HepG2 (cell line): ENCODE results near the gene FXYD5. TPM values are rescaled to one million over a fixed set of nuclear protein-coding genes. Genes with fewer than 3 reads are reported as not detected.

Experiments
- AHR ChIP-seq: IDR thresholded peaks from 2 replicates; pipeline ENCODE4 v1.6.1; 2018; ENCODE audit warnings: missing genetic modification reagents, missing compliant biosample characterization
- ETS1 ChIP-seq: sonication (generic); formaldehyde crosslinking; IDR thresholded peaks from 2 replicates; pipeline ENCODE4 v1.4.0; 2020; ENCODE audit warnings: missing genetic modification reagents
- HDAC1 ChIP-seq: sonication (generic); formaldehyde crosslinking; IDR thresholded peaks from 2 replicates; pipeline ENCODE4 v1.5.1; 2020; ENCODE audit warnings: mild to moderate bottlenecking, missing genetic modification reagents
- HDAC2 ChIP-seq: sonication (generic); formaldehyde crosslinking; IDR thresholded peaks from 2 replicates; pipeline ENCODE4 v1.4.0; 2020; ENCODE audit warnings: missing genetic modification reagents
- KLF9 ChIP-seq: IDR thresholded peaks from 2 replicates; pipeline ENCODE4 v1.6.1; 2016; ENCODE audit warnings: low read depth
- KMT2A ChIP-seq: sonication (generic); formaldehyde crosslinking; IDR thresholded peaks from 2 replicates; pipeline ENCODE4 v1.4.0; 2020; ENCODE audit warnings: missing genetic modification reagents
- NFKB2 ChIP-seq: sonication (generic); formaldehyde crosslinking; IDR thresholded peaks from 2 replicates; pipeline ENCODE4 v1.4.0; 2020; ENCODE audit warnings: missing genetic modification reagents, borderline replicate concordance
- NR2C2 ChIP-seq: sonication (generic); formaldehyde crosslinking; IDR thresholded peaks from 2 replicates; pipeline ENCODE4 v1.4.0; 2020; ENCODE audit warnings: missing genetic modification reagents, mild to moderate bottlenecking, moderate library complexity, borderline replicate concordance
- PHF5A ChIP-seq: IDR thresholded peaks from one replicate; pipeline ENCODE4 v1.6.1; 2018; ENCODE audit warnings: low read depth, missing genetic modification reagents; ENCODE audit not compliant: unreplicated experiment
- POLR2AphosphoS5 ChIP-seq: IDR thresholded peaks from 2 replicates; pipeline ENCODE4 v1.6.1; 2012; ENCODE audit warnings: low read depth, low read length
- RBAK ChIP-seq: sonication (generic); formaldehyde crosslinking; IDR thresholded peaks from 2 replicates; pipeline ENCODE4 v1.5.1; 2020; ENCODE audit warnings: mild to moderate bottlenecking, missing genetic modification reagents
- ZBTB4 ChIP-seq: sonication (generic); formaldehyde crosslinking; IDR thresholded peaks from 2 replicates; pipeline ENCODE4 v1.4.0; 2020; ENCODE audit warnings: missing genetic modification reagents, mild to moderate bottlenecking, borderline replicate concordance
- ZFP90 ChIP-seq: sonication (generic); formaldehyde crosslinking; IDR thresholded peaks from 2 replicates; pipeline ENCODE4 v1.8.0; 2022; ENCODE audit warnings: missing genetic modification reagents, mild to moderate bottlenecking, inconsistent platforms, borderline replicate concordance
- ZNF234 ChIP-seq: sonication (generic); formaldehyde crosslinking; conservative IDR thresholded peaks from 2 replicates; pipeline ENCODE4 v1.5.1; 2020; ENCODE audit warnings: mild to moderate bottlenecking, missing genetic modification reagents
- ZNF329 ChIP-seq: sonication (generic); formaldehyde crosslinking; IDR thresholded peaks from 2 replicates; pipeline ENCODE4 v1.9.0; 2021; ENCODE audit warnings: low read depth, mild to moderate bottlenecking, missing genetic modification reagents
- ZNF33B ChIP-seq: sonication (generic); formaldehyde crosslinking; IDR thresholded peaks from 2 replicates; pipeline ENCODE4 v1.5.1; 2020; ENCODE audit warnings: mild to moderate bottlenecking, missing genetic modification reagents
- polyA plus RNA-seq, 8 experiments: library from polyadenylated mRNA; depleted of rRNA in 3 of 8; stranded (reverse) in 7 of 8; unstranded in 1 of 8; fragments of >200 nt; fragmentation: Illumina TruSeq in 4 of 8; extraction: Trizol in 4 of 8; gene quantifications; 2 replicates each; pipeline versions ENCODE4 v1.2.1 to v1.2.3, GENCODE V29; 2011 to 2016; ENCODE audit warnings: low read depth in 4 of 8, missing spikeins in 1 of 8, mixed read lengths in 1 of 8; ENCODE audit not compliant: insufficient read depth in 1 of 8
- total RNA-seq, 5 experiments: library from RNA; depleted of rRNA; stranded (reverse); fragments of >200 nt; fragmentation: Illumina TruSeq; extraction: Trizol; gene quantifications; 2 replicates each; pipeline ENCODE4 v1.2.3, GENCODE V29; 2016; ENCODE audit warnings: low read depth in 1 of 5
- TF ChIP-seq, protein P1 (sequence below): sonication (generic); formaldehyde crosslinking; IDR thresholded peaks from 2 replicates; pipeline ENCODE4 v1.5.0; 2020; ENCODE audit warnings: mild to moderate bottlenecking, missing genetic modification reagents
- TF ChIP-seq, protein P2 (sequence below): sonication (generic); formaldehyde crosslinking; IDR thresholded peaks from 2 replicates; pipeline ENCODE4 v1.4.0; 2020; ENCODE audit warnings: missing genetic modification reagents, mild to moderate bottlenecking, borderline replicate concordance
- TF ChIP-seq, protein P3 (sequence below): sonication (generic); formaldehyde crosslinking; IDR thresholded peaks from 2 replicates; pipeline ENCODE4 v1.4.0; 2020; ENCODE audit warnings: missing genetic modification reagents

The FXYD5 gene
- total and polyA plus RNA-seq, 2 of the 13 experiments (the other 11 are each of a cell fraction or from before 2014, with no cell fraction given) = 0.65 TPM; not detected in 1

DNA sequence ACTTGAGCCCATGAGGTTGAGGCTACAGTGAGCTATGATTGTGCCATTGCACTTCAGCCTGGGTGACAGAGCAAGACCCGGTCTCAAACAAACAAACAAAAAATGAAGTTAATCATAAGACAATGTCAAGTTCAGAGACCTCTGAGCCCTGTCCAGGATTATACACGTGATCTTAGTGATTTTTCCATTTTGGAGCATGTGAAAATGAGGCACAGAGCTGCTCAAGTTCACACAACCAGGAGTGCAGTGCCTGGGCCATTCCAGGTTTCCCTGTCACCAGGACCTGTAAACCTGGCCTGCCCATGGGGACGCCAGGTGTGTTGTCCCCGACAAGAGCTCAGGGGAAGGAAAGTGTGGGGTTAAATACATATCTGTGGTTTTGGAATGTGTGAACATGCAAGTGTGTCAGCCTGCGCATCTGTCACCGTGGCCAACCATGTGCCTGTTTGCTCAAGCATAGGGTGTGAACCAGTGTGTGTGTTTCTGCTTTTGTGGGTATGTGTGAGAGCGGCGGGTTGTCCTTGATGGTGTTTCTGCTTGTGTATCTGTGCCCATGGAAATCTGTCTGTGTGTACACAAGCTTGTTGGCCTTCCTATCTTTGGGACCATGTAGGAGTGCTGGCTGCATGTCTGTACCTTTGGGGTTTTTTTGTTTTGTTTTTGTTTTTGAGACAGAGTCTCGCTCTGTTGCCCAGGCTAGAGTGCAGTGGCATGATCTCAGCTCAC, 17.4 kb upstream of the FXYD5 start (continued):
- TF ChIP-seq ZNF329 (CRISPR knock-in tag) = no peak
- TF ChIP-seq, protein P1, sequence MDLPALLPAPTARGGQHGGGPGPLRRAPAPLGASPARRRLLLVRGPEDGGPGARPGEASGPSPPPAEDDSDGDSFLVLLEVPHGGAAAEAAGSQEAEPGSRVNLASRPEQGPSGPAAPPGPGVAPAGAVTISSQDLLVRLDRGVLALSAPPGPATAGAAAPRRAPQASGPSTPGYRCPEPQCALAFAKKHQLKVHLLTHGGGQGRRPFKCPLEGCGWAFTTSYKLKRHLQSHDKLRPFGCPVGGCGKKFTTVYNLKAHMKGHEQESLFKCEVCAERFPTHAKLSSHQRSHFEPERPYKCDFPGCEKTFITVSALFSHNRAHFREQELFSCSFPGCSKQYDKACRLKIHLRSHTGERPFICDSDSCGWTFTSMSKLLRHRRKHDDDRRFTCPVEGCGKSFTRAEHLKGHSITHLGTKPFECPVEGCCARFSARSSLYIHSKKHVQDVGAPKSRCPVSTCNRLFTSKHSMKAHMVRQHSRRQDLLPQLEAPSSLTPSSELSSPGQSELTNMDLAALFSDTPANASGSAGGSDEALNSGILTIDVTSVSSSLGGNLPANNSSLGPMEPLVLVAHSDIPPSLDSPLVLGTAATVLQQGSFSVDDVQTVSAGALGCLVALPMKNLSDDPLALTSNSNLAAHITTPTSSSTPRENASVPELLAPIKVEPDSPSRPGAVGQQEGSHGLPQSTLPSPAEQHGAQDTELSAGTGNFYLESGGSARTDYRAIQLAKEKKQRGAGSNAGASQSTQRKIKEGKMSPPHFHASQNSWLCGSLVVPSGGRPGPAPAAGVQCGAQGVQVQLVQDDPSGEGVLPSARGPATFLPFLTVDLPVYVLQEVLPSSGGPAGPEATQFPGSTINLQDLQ (CRISPR knock-in tag) = no peak
- TF ChIP-seq ZBTB4 (CRISPR knock-in tag) = no peak
- no peak for TF ChIP-seq RBAK
- no peak for TF ChIP-seq ZNF234 (CRISPR knock-in tag)
- TF ChIP-seq, protein P2, sequence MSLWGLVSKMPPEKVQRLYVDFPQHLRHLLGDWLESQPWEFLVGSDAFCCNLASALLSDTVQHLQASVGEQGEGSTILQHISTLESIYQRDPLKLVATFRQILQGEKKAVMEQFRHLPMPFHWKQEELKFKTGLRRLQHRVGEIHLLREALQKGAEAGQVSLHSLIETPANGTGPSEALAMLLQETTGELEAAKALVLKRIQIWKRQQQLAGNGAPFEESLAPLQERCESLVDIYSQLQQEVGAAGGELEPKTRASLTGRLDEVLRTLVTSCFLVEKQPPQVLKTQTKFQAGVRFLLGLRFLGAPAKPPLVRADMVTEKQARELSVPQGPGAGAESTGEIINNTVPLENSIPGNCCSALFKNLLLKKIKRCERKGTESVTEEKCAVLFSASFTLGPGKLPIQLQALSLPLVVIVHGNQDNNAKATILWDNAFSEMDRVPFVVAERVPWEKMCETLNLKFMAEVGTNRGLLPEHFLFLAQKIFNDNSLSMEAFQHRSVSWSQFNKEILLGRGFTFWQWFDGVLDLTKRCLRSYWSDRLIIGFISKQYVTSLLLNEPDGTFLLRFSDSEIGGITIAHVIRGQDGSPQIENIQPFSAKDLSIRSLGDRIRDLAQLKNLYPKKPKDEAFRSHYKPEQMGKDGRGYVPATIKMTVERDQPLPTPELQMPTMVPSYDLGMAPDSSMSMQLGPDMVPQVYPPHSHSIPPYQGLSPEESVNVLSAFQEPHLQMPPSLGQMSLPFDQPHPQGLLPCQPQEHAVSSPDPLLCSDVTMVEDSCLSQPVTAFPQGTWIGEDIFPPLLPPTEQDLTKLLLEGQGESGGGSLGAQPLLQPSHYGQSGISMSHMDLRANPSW (CRISPR knock-in tag) = no peak
- TF ChIP-seq, protein P3, sequence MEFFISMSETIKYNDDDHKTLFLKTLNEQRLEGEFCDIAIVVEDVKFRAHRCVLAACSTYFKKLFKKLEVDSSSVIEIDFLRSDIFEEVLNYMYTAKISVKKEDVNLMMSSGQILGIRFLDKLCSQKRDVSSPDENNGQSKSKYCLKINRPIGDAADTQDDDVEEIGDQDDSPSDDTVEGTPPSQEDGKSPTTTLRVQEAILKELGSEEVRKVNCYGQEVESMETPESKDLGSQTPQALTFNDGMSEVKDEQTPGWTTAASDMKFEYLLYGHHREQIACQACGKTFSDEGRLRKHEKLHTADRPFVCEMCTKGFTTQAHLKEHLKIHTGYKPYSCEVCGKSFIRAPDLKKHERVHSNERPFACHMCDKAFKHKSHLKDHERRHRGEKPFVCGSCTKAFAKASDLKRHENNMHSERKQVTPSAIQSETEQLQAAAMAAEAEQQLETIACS (CRISPR knock-in tag) = no peak
- no peak for TF ChIP-seq ETS1 (CRISPR knock-in tag)
- TF ChIP-seq KMT2A (CRISPR knock-in tag) = no peak
- no peak for TF ChIP-seq POLR2AphosphoS5
- TF ChIP-seq HDAC1 = no peak; the same call in 1 of the 2 replicates
- TF ChIP-seq ZNF33B (CRISPR knock-in tag) = no peak
- no peak for TF ChIP-seq NR2C2 (CRISPR knock-in tag)
- no peak for TF ChIP-seq PHF5A (CRISPR knock-in tag)
- peak; percentile 51; the same call in 1 of the 2 replicates for TF ChIP-seq HDAC2 (CRISPR knock-in tag)
- TF ChIP-seq NFKB2 (CRISPR knock-in tag) = peak; percentile 48; the same call in 1 of the 2 replicates
- no peak for TF ChIP-seq AHR (CRISPR knock-in tag)
- no peak for TF ChIP-seq KLF9 (CRISPR knock-in tag)
- peak; percentile 99 for TF ChIP-seq ZFP90
